Lung (tissue), 12 donors: ENCODE measurements around the gene CCN2. TPM values are rescaled to one million over a fixed set of nuclear protein-coding genes. Genes with fewer than 3 reads are reported as not detected.
"Not testable (repeated sequence)": the region's sequence is repeated elsewhere in the genome, so short reads cannot be mapped to it uniquely, and the experiment has no call there.

Experiments used
- ATAC-seq: fragments of 200-7000 bp; cut with Tn5 transposase; one replicate; pipeline ENCODE4 v1.9.1; 2020; ENCODE audit warnings: moderate number of reproducible peaks; ENCODE audit not compliant: insufficient read depth, low FRiP score
- DNase-seq, 3 donors: peaks; one replicate each; pipeline ENCODE4 v3.0.0-alpha.2; 2013 to 2017
- H3K27ac ChIP-seq, 2 donors: one replicate each; pipeline ENCODE4 v1.5.1; 2013; ENCODE audit warnings: mild to moderate bottlenecking in 2 of 2, moderate library complexity in 2 of 2, control low read depth in 1 of 2, inconsistent platforms in 1 of 2, low read depth in 1 of 2, low read length in 1 of 2
- H3K27me3 ChIP-seq, 3 donors: one replicate each; pipeline ENCODE4 v1.5.1; 2013; ENCODE audit warnings: low read length in 2 of 3; ENCODE audit not compliant: control insufficient read depth in 3 of 3, insufficient read depth in 3 of 3
- H3K36me3 ChIP-seq, 4 donors: one replicate each; pipeline ENCODE4 v1.5.1; 2013; ENCODE audit warnings: low read length in 4 of 4, mild to moderate bottlenecking in 1 of 4, moderate library complexity in 1 of 4; ENCODE audit not compliant: control insufficient read depth in 4 of 4, insufficient read depth in 4 of 4
- H3K4me1 ChIP-seq, 5 donors: one replicate each; pipeline ENCODE4 v1.5.1; 2013; ENCODE audit warnings: low read length in 5 of 5, mild to moderate bottlenecking in 2 of 5, moderate library complexity in 1 of 5; ENCODE audit not compliant: control insufficient read depth in 5 of 5, insufficient read depth in 5 of 5
- H3K4me3 ChIP-seq: one replicate; pipeline ENCODE4 v1.5.1; 2013; ENCODE audit warnings: mild to moderate bottlenecking, control low read depth, moderate library complexity
- H3K9ac ChIP-seq, 2 donors: one replicate each; pipeline ENCODE4 v1.5.1; 2013; ENCODE audit warnings: low read length in 2 of 2, control low read depth in 1 of 2; ENCODE audit not compliant: insufficient read depth in 1 of 2
- H3K9me3 ChIP-seq, 4 donors: one replicate each; pipeline ENCODE4 v1.5.1; 2013; ENCODE audit warnings: low read length in 3 of 4, mild to moderate bottlenecking in 1 of 4, moderate library complexity in 1 of 4; ENCODE audit not compliant: control insufficient read depth in 4 of 4, insufficient read depth in 3 of 4
- WGBS, 2 donors: extraction: QIAGEN DNeasy Blood & Tissue Kit; methylation state at CpG; one replicate each; pipeline ENCODE4 v1.1.7; 2013; 5-methylcytosine and 5-hydroxymethylcytosine counted together
- polyA plus RNA-seq, 2 donors: library from polyadenylated mRNA; stranded (reverse); fragments of 200-250 nt; gene quantifications; one replicate each; pipeline ENCODE4 v1.2.1, GENCODE V29; 2013
- total RNA-seq, 2 donors: library from RNA; depleted of rRNA in 1 of 2; stranded (reverse); fragments of >200 nt in 1 of 2; gene quantifications; one replicate each; pipeline ENCODE4 v1.2.1, GENCODE V29; 2014 to 2021
- TF ChIP-seq, protein P1 (sequence below): IDR thresholded peaks from 2 replicates; pipeline ENCODE4 v1.5.1; 2012; ENCODE audit warnings: mild to moderate bottlenecking; ENCODE audit errors: control extremely low read depth, extremely low read depth
- donor health status: control.
- donor health status: control.
- donor health status: Bipolar disorder and iron deficiency.
- donor health status: healthy.
- donor health status: DM: yes; HTN: yes; CAD: no.

Gene CCN2
- total and polyA plus RNA-seq, 4 donors: 33.9 to 159 (median 114) TPM

GRCh38 chr6:131916847-131917246 lies 34.3 kb downstream of the CCN2 start:
- H3K4me3 ChIP-seq: no peak overlapping the region
- TF ChIP-seq, protein P1, sequence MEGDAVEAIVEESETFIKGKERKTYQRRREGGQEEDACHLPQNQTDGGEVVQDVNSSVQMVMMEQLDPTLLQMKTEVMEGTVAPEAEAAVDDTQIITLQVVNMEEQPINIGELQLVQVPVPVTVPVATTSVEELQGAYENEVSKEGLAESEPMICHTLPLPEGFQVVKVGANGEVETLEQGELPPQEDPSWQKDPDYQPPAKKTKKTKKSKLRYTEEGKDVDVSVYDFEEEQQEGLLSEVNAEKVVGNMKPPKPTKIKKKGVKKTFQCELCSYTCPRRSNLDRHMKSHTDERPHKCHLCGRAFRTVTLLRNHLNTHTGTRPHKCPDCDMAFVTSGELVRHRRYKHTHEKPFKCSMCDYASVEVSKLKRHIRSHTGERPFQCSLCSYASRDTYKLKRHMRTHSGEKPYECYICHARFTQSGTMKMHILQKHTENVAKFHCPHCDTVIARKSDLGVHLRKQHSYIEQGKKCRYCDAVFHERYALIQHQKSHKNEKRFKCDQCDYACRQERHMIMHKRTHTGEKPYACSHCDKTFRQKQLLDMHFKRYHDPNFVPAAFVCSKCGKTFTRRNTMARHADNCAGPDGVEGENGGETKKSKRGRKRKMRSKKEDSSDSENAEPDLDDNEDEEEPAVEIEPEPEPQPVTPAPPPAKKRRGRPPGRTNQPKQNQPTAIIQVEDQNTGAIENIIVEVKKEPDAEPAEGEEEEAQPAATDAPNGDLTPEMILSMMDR: no peak
- H3K27ac ChIP-seq: no peak overlapping the region
- peaks cover 0 to 6% (median 0%) of the 10 kb centered on the region in 3 donors for H3K27me3 ChIP-seq
- H3K36me3 ChIP-seq: no peaks in the 10 kb centered on the region
- no peaks in the 10 kb centered on the region for H3K4me1 ChIP-seq
- 70 to 72% methylated on average over 2 of the region's 2 CpGs for WGBS, 2 donors
- DNase-seq (no peak), ATAC-seq (no peak)
- H3K9ac ChIP-seq: no peak overlapping the region
- H3K9me3 ChIP-seq: peaks cover 0 to 7% (median 0%) of the 10 kb centered on the region in 4 donors

GRCh38 chr6:131916091-131916796 lies 34.9 kb downstream of the CCN2 start:
- H3K4me3 ChIP-seq, DNase-seq, ATAC-seq, H3K36me3 ChIP-seq, H3K9me3 ChIP-seq, H3K9ac ChIP-seq, H3K27me3 ChIP-seq, H3K27ac ChIP-seq, H3K4me1 ChIP-seq: not testable (repeated sequence)
- 88 to 91% methylated on average over 2 of the region's 2 CpGs for WGBS, 2 donors

DNA sequence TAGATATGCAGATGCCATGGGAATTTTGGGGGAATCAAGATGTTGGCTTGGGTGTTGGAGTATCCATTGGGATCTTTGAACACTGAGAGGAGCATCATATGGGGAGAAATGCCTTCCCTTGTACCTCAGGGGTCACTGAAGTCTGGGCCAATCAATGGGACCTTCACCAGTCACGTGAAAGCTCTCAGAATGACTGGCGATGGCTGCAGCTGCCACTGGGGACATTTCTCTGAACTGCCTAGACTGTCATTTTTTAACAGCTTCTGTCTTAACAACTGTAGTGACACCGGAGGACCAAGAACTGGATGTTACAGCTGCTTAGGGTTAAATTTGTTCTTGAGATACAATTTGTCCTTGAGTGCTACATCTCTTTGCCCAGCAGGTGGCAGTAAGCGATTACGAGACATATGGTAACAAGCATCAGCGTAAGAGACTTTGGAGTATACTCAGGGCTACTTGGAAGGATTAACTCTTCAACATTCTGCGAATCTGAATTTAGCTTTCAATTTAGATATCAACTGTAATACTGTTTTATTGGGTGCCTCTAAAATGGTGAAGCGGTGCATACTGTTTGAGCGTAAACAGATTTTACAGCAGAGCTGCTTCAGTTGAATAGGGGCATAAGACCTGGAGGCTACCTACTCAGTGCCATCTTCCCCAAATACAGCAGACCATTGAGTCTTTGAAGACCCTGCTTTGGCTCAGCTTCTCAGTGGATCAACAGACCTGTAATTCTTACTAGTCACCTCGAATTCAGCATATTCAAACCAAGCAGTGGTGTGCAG lies 36.0 kb downstream of the CCN2 start:
- Histone ChIP-seq H3K9me3 (peaks cover 0 to 7% (median 0%) of the 10 kb centered on the region in 4 donors), H3K27me3 (peaks cover 0 to 7% (median 0%) of the 10 kb centered on the region in 3 donors), H3K9ac (no peak overlapping the region), H3K4me3 (no peak overlapping the region), H3K36me3 (no peaks in the 10 kb centered on the region), H3K4me1 (no peaks in the 10 kb centered on the region), H3K27ac (no peak overlapping the region)
- DNase-seq (peak; percentile 69 to 87 (median 83)), ATAC-seq (peak; percentile 55)
- WGBS, 2 donors: 30 to 35% methylated on average over 10 of the region's 10 CpGs
- TF ChIP-seq, protein P1: peak; percentile 61

GRCh38 chr6:131914234-131914633 lies 36.9 kb downstream of the CCN2 start:
- Histone ChIP-seq H3K4me1 (no peaks in the 10 kb centered on the region), H3K4me3 (no peak overlapping the region), H3K9me3 (peaks cover 0 to 7% (median 0%) of the 10 kb centered on the region in 4 donors), H3K27me3 (peaks cover 0 to 7% (median 0%) of the 10 kb centered on the region in 3 donors), H3K36me3 (no peaks in the 10 kb centered on the region), H3K9ac (no peak overlapping the region), H3K27ac (no peak overlapping the region)
- DNase-seq: no peak
- TF ChIP-seq, protein P1: no peak
- no peak for ATAC-seq
- 52 to 78% methylated on average over 1 of the region's 1 CpG for WGBS, 2 donors
